Immature natural killer cell (primary cell): Measurements from ENCODE around the gene MFAP3L. TPM values are rescaled to one million over a fixed set of nuclear protein-coding genes. Genes with fewer than 3 reads are reported as not detected.

Experiments
- DNase-seq, 3 donors: peaks; one replicate each; pipeline ENCODE4 v3.0.0; 2022; ENCODE audit warnings: mixed read lengths in 1 of 3
- H3K27ac Mint-ChIP-seq, 6 donors: one replicate each; pipeline ENCODE4 v1.8.0; 2020; ENCODE audit warnings: mixed read lengths in 6 of 6, mild to moderate bottlenecking in 5 of 6, inconsistent platforms in 4 of 6, moderate library complexity in 3 of 6
- H3K27me3 Mint-ChIP-seq, 3 donors: one replicate each; pipeline ENCODE4 v1.8.0; 2020 to 2021; ENCODE audit warnings: low read depth in 3 of 3, mild to moderate bottlenecking in 3 of 3, mixed read lengths in 3 of 3, moderate library complexity in 3 of 3, inconsistent platforms in 1 of 3
- H3K36me3 Mint-ChIP-seq, 3 donors: one replicate each; pipeline ENCODE4 v1.8.0; 2020; ENCODE audit warnings: mixed read lengths in 3 of 3, inconsistent platforms in 2 of 3, mild to moderate bottlenecking in 2 of 3
- H3K4me1 Mint-ChIP-seq, 2 donors: one replicate each; pipeline ENCODE4 v1.8.0; 2020; ENCODE audit warnings: inconsistent platforms in 2 of 2, mild to moderate bottlenecking in 2 of 2, mixed read lengths in 2 of 2, moderate library complexity in 1 of 2
- H3K4me3 Mint-ChIP-seq, 5 donors: one replicate each; pipeline ENCODE4 v1.8.0; 2020; ENCODE audit warnings: mild to moderate bottlenecking in 5 of 5, mixed read lengths in 5 of 5, inconsistent platforms in 3 of 5, moderate library complexity in 3 of 5
- H3K9me3 Mint-ChIP-seq, 6 donors: one replicate each; pipeline ENCODE4 v1.8.0; 2020; ENCODE audit warnings: mild to moderate bottlenecking in 6 of 6, mixed read lengths in 6 of 6, inconsistent platforms in 4 of 6, moderate library complexity in 3 of 6
- polyA plus RNA-seq, 3 donors: library from polyadenylated mRNA; unstranded; fragments of 300-500 nt; fragmentation: Illumina TruSeq; gene quantifications; one replicate each; pipeline ENCODE4 v1.2.3, GENCODE V29; 2021

Gene MFAP3L
- polyA plus RNA-seq, 3 donors from 2014 or later = 0.63 to 3.4 (median 2.9) TPM

DNA sequence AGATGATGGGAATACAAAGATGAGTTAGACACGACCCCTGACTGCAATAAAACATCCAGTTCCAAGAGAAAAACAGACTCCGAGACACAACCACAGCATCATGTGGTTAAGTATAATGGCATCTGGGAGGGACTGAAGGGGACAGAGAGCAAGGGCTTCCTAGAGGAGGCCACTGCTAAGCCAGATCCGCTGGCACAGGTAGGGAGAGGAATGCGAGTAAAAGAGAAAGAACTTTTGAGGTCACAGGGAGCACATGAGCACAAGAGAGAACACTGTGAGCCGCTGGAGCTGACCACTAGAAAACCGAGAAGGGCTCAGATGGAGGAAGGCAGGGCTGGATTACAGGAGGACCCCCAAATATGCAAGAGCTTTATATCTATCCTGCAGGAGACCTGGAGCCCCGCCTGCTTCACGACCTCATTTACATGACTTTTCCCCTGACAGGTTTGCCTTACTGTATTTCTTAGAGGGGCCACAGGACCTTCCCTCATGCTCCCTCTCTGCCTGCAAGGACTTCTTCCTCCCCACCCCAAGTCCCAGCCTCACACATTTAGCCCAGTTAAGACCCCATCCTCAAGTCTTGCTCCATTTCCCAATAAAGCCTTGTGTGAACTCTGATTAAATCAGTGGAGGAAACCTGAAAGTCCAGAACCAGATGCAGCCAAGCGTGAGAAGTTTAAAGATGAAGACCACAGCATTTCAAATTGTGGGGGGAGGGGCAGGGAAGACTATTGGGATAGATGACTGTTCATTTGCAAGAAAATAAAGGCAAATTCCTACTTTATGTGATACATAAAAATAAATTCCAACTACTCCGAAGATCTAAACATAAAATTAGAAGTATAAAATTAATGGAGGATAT lies 29.6 kb downstream of the MFAP3L start:
- Mint-ChIP-seq H3K36me3 (no peaks in the 10 kb centered on the region), H3K9me3 (no peaks in the 10 kb centered on the region), H3K27ac (no peak overlapping the region), H3K4me1 (no peaks in the 10 kb centered on the region), H3K4me3 (no peak overlapping the region), H3K27me3 (peaks cover 0 to 6% (median 5%) of the 10 kb centered on the region in 3 donors)
- DNase-seq = no peak

DNA sequence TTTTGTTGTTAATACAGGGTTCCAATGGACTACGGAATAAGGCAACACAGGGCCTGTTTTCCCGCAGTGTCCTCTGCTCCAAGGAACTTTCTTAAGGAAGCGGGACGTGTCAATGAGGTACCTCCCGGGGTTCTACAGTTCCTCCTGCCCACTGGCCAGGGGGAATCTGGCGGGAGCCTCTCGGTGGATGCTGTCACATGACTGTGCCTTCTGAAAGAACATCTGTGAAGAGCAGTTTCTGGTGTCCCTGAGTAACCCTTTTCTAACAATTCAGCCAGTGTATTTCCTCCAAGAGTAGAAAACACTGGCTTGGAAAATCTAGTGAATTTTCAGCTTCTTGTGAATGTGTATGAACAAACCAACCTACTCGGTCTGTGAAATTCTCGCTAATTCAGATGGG lies 32.7 kb downstream of the MFAP3L start:
- Mint-ChIP-seq H3K27ac (no peak overlapping the region), H3K36me3 (no peaks in the 10 kb centered on the region), H3K27me3 (peaks cover 0 to 8% (median 5%) of the 10 kb centered on the region in 3 donors), H3K9me3 (no peaks in the 10 kb centered on the region), H3K4me3 (no peak overlapping the region), H3K4me1 (no peaks in the 10 kb centered on the region)
- DNase-seq = no peak

DNA sequence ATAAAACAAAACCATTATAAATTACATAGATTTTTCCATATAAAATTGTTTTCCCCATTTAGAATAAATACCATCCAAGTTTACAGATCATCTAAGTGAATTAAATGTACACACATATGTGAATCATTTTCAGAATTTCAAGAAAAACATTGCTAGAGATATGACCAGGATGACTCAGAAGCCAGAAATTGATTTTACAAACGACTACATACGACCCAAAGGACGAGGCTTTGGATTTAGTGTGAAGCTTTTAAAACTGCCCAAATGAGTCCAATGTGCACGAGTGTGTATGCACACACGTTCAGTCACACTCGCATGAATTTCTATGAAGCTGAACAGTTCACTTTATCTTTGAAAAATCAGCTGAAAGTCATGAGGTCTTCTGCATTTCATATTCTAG lies 37.9 kb downstream of the MFAP3L start:
- Mint-ChIP-seq H3K4me3 (no peak overlapping the region), H3K9me3 (no peaks in the 10 kb centered on the region), H3K27ac (no peak overlapping the region), H3K36me3 (no peaks in the 10 kb centered on the region), H3K27me3 (peaks cover 0 to 5% (median 3%) of the 10 kb centered on the region in 3 donors), H3K4me1 (no peaks in the 10 kb centered on the region)
- DNase-seq = no peak

DNA sequence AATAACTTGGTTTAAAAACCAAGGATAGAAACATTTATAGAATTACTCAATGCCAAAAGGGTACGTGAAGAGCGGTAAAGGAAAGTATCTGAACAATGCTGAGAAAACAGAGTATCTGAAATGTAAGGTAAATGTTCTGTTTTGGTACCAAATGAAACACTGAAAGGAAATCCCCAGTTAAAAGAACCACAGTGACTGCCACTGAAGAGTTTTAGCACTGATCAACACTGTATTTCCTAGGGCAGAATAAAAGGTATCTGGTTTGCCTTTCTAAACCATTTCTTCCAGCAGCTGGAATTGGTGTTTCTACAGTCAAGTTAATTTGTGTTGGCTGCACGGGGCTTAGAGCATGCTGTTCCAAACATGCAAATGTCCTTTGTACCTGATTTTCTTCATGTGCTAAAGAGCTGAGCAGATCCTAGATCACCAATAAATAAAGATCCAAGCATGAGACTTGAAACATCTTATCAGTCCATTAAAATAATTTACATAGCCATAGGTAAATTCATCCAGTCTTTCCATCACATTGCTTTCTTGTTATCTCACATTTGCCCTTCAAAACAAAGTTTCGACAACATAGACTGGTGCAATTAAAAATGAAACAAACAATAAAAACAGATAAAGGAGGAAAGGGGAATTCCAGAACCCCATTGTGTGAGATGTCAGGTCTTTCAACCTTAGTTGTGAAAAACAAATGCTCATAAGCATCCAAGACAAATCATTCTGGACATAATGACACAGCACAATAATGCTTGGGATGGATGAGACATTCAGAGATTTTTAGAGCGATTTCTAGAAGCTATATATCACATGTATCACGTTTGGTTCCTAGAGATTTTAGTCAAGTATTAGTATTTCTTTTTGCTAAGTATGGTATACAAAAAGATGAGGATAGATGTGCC lies 38.6 kb downstream of the MFAP3L start:
- Mint-ChIP-seq H3K27ac (no peak overlapping the region), H3K9me3 (no peaks in the 10 kb centered on the region), H3K4me3 (no peak overlapping the region), H3K4me1 (no peaks in the 10 kb centered on the region), H3K36me3 (no peaks in the 10 kb centered on the region), H3K27me3 (peaks cover 0 to 5% (median 3%) of the 10 kb centered on the region in 3 donors)
- no peak for DNase-seq

DNA sequence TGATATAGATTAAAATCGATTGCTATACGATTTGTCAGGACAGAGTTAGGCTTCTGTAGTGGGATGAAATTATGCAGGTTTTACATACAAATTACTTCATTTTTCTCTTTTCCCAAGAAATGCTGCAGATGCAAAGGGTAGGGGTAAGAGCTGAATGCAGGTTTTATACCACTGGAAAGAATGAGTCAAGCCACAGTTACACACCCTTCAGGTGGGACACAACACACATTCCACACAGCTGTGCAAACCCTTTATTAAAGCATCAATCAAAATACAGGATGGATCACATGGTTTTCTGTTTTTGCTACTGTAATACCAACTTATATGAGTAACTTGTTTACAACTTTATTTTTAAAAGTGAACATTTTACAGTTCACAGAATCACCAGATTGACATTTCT lies 39.8 kb downstream of the MFAP3L start:
- DNase-seq = no peak
- Mint-ChIP-seq H3K4me1 (no peaks in the 10 kb centered on the region), H3K36me3 (no peaks in the 10 kb centered on the region), H3K27me3 (peaks cover 0 to 5% (median 1%) of the 10 kb centered on the region in 3 donors), H3K4me3 (no peak overlapping the region), H3K9me3 (no peaks in the 10 kb centered on the region), H3K27ac (no peak overlapping the region)

DNA sequence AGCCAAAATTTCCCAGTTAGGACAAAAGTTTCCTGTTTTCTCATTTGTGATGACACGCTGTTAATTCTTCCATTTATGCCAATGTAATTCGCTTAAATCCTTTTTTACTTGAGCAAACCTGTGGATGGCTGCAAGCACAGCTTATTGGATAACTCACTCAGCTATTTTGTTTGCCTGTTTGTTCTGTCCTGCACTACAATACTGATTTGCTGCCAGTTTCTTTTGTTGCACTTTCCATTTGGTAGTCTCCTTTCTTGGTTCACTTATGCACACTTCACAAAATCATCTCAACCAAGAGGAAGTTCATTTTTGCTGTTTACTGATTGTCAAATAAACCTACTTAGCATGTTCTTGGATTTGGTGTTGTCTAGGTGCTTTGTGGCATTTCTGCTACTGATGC lies 40.3 kb downstream of the MFAP3L start:
- H3K36me3 Mint-ChIP-seq = no peaks in the 10 kb centered on the region
- H3K4me1 Mint-ChIP-seq = no peaks in the 10 kb centered on the region
- no peak for DNase-seq
- H3K27me3 Mint-ChIP-seq = peaks cover 0 to 9% (median 1%) of the 10 kb centered on the region in 3 donors
- no peaks in the 10 kb centered on the region for H3K9me3 Mint-ChIP-seq
- no peak overlapping the region for H3K4me3 Mint-ChIP-seq
- no peak overlapping the region for H3K27ac Mint-ChIP-seq

DNA sequence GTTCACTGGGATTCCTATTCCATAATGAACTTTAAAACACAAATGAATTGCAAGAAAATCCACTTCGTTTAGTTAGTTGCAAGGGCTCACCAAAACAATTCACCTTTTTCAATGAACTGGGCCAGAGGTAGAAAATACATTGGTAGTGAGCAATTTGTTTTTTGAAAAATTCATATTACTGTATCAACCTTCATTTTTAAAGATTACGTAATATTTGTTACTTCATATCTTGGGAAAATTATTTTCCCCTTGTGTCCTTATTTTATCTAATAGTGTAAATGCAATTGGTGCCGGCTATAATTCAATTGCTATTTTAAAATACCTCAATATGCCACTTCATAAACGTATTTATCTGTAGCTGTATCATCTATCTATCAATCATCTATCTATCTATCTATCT lies 41.5 kb downstream of the MFAP3L start:
- Mint-ChIP-seq H3K4me1 (no peaks in the 10 kb centered on the region), H3K27ac (no peak overlapping the region), H3K9me3 (no peaks in the 10 kb centered on the region), H3K4me3 (no peak overlapping the region), H3K36me3 (no peaks in the 10 kb centered on the region), H3K27me3 (peaks cover 0 to 7% (median 1%) of the 10 kb centered on the region in 3 donors)
- no peak for DNase-seq

DNA sequence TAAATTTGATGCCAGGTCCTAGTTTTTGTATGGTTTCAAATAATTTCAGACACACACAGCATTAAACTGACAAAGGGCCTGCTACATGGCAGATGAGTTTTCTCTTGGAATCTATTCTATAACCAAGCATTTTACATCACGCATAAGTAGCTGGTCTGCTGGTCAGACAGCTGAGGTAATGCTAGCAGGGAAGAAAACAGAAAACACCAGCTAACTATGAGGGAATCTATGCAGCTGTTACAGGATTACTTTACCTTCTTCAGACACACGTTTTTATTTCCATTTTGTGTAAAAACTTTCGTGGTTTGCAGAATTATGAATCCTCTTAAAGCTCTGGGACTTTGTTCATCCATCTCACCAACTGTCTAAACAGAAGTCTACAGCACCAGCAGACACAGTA lies 42.0 kb downstream of the MFAP3L start:
- no peak for DNase-seq
- H3K9me3 Mint-ChIP-seq = no peaks in the 10 kb centered on the region
- H3K27me3 Mint-ChIP-seq = peaks cover 0 to 7% (median 1%) of the 10 kb centered on the region in 3 donors
- no peak overlapping the region for H3K27ac Mint-ChIP-seq
- no peaks in the 10 kb centered on the region for H3K36me3 Mint-ChIP-seq
- H3K4me3 Mint-ChIP-seq = no peak overlapping the region
- no peaks in the 10 kb centered on the region for H3K4me1 Mint-ChIP-seq

DNA sequence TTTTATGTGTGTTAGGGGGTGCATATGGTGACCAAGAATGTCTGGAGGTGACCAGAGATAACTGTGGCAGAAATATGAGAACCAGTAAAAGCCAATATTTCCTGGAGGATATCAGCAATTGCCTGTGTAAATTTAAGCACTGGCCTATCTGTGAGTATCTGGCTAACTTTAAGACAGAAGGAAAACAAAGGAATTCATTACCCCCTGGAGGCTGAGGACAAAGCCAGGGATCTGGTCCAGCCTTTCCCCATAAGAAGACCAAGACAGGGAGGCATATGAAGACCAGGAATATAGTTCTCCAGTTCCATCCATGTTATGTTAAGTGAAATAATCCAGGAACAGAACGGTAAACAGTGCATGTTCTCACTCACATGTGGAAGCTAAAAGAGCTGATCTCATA lies 49.2 kb downstream of the MFAP3L start:
- H3K27ac Mint-ChIP-seq = no peak overlapping the region

DNA sequence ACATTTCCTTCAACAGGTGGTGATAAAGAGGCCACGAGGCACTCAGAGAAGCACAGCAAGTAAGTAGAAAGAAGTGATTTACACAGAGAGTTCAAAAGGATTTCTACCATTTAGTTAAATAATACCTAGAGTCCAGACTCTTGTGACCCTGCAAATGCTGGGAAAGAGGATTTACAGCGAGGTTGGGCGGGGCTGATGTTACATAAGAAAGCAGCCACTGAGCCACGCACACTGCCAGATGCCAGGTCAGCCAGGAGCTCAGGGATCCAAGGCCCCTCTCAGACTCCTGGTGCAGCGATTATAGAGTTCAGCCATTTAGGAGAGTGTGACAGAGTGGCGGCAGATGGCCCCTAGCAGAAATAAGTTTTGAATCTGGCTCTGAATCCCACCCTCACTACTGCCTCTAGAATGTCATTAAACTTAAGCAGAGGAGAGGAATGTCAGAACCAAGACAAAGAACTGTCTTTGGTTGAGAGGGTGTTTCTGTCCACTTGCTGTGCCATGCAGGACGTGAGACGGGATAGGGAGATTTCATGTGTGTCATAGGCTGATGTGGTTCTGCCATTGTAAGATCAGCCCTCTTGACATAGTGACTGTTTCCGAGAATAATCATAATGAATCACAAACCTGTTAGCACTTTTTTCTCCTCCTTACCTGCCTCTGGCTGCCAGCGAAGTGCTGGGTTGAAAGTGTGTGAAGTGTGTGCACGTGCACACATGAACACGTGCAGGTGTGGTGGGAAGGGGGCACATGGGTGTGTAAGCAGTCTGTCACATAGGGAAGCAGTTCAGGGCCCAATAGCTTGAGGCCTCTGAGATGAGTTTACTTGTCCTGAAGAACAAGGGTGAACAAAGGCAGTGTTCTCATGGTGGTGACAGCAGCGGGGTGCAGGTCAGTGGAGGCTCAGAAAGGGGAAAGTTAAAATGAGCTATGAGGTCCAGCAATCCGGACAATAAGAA lies 50.1 kb downstream of the MFAP3L start:
- Mint-ChIP-seq H3K36me3 (no peaks in the 10 kb centered on the region), H3K27me3 (peaks cover 1 to 6% (median 2%) of the 10 kb centered on the region in 3 donors), H3K27ac (no peak overlapping the region), H3K4me3 (no peak overlapping the region), H3K9me3 (no peaks in the 10 kb centered on the region), H3K4me1 (no peaks in the 10 kb centered on the region)
- DNase-seq = no peak

More for the DNA sequence above, 49.2 kb downstream of the MFAP3L start:
- no peaks in the 10 kb centered on the region for H3K9me3 Mint-ChIP-seq
- no peak overlapping the region for H3K4me3 Mint-ChIP-seq
- H3K4me1 Mint-ChIP-seq = no peaks in the 10 kb centered on the region
- H3K36me3 Mint-ChIP-seq = no peaks in the 10 kb centered on the region
- H3K27me3 Mint-ChIP-seq = peaks cover 1 to 8% (median 4%) of the 10 kb centered on the region in 3 donors
- DNase-seq = no peak

DNA sequence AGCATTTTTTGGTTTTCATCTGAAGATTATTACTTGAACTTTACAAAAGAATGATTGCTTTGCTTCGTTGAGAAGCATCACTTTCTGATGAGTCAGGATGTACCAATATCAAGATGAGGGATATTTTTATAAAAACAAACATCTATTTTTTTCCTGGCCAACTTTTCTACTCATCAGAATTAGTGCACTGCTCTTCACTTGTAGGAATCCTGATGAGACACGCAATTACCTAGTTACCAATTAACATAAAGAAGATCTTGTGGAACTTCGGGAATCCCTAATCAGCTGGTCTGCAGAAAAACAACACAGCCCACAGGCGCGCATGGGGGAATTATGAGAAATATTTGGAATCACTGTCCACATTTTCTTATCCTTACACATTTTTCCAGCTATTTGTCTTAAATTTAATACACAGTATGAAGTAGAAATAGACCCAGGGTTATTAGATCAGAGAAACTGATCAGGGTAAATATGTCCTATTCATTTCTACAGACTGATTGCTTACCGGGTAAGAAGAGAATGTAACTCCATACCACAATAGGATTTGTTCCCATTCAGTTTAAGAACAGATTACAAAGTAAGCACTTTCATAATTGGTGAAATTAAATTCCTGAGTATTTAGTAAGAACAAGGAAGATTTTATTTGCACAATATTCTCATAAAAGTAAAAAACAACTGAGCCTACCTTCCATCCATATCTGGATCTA lies 50.9 kb downstream of the MFAP3L start:
- Mint-ChIP-seq H3K4me3 (no peak overlapping the region), H3K27me3 (peaks cover 0 to 6% (median 1%) of the 10 kb centered on the region in 3 donors), H3K36me3 (no peaks in the 10 kb centered on the region), H3K4me1 (no peaks in the 10 kb centered on the region), H3K27ac (no peak overlapping the region), H3K9me3 (no peaks in the 10 kb centered on the region)
- DNase-seq = no peak

DNA sequence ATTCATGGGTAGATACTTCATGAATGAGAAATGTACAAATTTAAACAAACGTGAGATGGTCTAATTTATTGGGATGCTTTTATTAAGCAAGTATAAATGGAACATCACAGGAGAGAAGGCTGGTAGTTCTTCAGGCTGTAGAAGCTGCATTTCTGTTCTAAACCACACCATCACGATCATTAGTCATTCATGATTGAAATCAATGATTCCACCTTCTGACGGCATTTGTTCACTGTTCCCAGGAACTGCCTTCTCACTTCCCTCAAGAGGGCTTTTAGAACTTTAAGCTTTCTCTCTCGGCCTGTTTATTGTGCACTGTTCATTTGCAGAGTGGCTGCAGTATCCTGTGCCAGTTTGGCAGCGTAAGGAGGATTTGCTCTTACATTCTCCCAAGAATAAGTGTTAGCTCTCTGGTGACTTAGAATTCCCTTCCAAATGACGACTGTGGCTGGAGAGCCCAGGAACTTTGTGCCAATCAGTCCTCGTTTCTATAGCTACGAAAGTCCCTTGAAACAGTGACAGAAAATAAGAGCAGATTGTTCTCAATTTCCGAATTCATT lies 54.7 kb downstream of the MFAP3L start:
- H3K27me3 Mint-ChIP-seq = peaks cover 0 to 8% (median 6%) of the 10 kb centered on the region in 3 donors
- H3K4me3 Mint-ChIP-seq = no peak overlapping the region
- H3K4me1 Mint-ChIP-seq = no peaks in the 10 kb centered on the region
- H3K27ac Mint-ChIP-seq = no peak overlapping the region
- no peak for DNase-seq
- no peaks in the 10 kb centered on the region for H3K9me3 Mint-ChIP-seq
- no peaks in the 10 kb centered on the region for H3K36me3 Mint-ChIP-seq
